GM21367 (cell line): ENCODE results near the gene EFEMP2.
A peak's percentile ranks its signal among the peaks of the same experiment; 100 is the strongest.

Experiments
- ATAC-seq: cut with Tn5 transposase; IDR thresholded peaks from one replicate; pipeline ENCODE4 v1.9.1; 2021; ENCODE audit not compliant: unreplicated experiment

EFEMP2 gene

GRCh38 chr11:65867284-65868071 lies 5.1 kb downstream of the EFEMP2 start:
- ATAC-seq, result no peak

- ATAC-seq, result no peak
Measured at GRCh38 chr11:65866509-65867283, 5.9 kb downstream of the EFEMP2 start.

GRCh38 chr11:65865550-65866172 lies 6.9 kb downstream of the EFEMP2 start:
- no peak for ATAC-seq

GRCh38 chr11:65864706-65865471 lies 7.7 kb downstream of the EFEMP2 start:
- ATAC-seq, result no peak

DNA sequence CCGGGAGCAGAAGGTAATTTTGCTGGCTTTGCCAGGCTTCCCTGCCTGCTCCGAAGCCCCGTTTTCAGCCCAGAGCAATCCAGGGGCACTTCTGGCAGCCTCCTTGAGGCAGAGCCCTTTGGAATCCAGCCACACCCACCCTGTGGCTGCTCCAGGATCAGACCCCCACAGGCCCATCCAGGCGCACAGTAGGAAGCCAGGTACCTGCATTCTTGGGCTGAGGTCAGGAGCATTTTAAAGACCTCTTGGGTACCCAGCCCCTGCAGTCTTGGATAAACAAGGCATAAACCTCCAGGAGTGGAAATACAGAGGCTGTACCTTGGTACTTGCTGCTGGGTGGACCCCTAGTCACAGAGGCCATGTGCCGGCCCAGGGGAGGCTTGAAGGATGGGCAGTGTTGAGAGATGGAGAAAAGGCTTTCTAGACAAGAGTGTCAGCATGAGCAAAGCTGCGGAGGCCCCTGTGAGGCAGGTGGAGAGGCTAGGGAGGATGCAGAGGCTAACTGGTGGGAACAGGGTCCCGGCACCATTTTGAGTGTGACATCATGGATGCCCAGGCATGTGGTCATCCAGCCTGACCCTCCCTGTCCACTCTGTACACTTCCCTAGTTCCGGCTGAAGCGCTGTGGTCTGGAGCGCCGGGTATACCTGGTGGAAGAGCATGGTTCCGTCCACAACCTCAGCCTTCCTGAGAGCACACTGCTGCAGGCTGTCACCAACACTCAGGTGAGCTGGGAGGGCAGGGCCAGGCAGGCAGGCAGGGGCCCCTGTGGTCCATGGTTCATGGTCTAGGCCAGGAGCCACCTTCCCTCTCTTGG lies 8.5 kb downstream of the EFEMP2 start:
- ATAC-seq, result no peak

GRCh38 chr11:65862941-65863888 lies 9.4 kb downstream of the EFEMP2 start:
- ATAC-seq, result no peak

- no peak for ATAC-seq
Measured at GRCh38 chr11:65862191-65862735, 10.3 kb downstream of the EFEMP2 start.

DNA sequence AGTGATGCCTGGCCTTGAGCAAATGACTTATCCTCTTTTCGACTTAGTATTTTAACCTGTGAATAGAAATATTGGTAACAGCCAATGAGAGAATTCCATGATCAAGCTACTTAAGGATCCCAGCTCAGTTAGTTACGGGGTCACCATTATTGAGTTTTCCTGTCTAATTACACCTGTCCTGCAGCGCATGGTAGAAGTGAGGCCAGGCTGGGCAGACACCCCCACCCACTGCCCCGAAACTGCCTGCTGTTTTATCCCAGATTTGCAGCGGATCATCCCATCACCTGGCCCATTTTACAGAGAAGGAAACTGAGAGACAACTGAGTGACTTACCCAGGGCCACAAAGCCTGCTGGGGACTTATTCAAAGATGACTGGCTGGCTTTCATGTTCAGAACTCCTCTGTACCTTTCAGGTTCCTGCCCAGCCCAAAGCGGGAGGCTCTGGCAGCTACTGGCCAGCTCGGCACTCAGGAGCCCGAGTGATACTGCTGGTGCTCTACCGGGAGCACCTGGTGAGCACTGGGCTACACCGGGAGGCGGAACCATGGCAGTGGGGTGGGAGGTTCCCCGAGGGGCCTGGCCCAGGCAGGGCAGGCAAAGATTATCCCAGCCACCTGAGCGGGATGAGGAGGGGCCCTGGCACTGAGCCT lies 10.9 kb downstream of the EFEMP2 start:
- ATAC-seq, result no peak

GRCh38 chr11:65861165-65861505 lies 11.5 kb downstream of the EFEMP2 start:
- no peak for ATAC-seq

- ATAC-seq, result no peak
Measured at GRCh38 chr11:65860278-65861164, 12.1 kb downstream of the EFEMP2 start, which contains the start of gene MUS81. Gene MUS81 (plus strand): TSS chr11:65860433. CDS start chr11:65860754, 321 bp downstream.

- ATAC-seq, result no peak
Measured at GRCh38 chr11:65859812-65860277, 12.8 kb downstream of the EFEMP2 start.

- ATAC-seq, result peak; percentile 38
Measured at GRCh38 chr11:65859095-65859811, 13.3 kb downstream of the EFEMP2 start.

GRCh38 chr11:65858681-65859087 lies 13.9 kb downstream of the EFEMP2 start:
- ATAC-seq, result no peak

- ATAC-seq, result peak; percentile 36
Measured at GRCh38 chr11:65857853-65858680, 14.5 kb downstream of the EFEMP2 start, which contains the start of gene CFL1. Gene CFL1 (minus strand): TSS chr11:65858180. CDS start chr11:65858099, 81 bp downstream.

- peak; percentile 3 for ATAC-seq
Measured at GRCh38 chr11:65857500-65857852, 15.1 kb downstream of the EFEMP2 start.
